ENCODE measurements around the gene ADCY1.

Gene ADCY1

DNA sequence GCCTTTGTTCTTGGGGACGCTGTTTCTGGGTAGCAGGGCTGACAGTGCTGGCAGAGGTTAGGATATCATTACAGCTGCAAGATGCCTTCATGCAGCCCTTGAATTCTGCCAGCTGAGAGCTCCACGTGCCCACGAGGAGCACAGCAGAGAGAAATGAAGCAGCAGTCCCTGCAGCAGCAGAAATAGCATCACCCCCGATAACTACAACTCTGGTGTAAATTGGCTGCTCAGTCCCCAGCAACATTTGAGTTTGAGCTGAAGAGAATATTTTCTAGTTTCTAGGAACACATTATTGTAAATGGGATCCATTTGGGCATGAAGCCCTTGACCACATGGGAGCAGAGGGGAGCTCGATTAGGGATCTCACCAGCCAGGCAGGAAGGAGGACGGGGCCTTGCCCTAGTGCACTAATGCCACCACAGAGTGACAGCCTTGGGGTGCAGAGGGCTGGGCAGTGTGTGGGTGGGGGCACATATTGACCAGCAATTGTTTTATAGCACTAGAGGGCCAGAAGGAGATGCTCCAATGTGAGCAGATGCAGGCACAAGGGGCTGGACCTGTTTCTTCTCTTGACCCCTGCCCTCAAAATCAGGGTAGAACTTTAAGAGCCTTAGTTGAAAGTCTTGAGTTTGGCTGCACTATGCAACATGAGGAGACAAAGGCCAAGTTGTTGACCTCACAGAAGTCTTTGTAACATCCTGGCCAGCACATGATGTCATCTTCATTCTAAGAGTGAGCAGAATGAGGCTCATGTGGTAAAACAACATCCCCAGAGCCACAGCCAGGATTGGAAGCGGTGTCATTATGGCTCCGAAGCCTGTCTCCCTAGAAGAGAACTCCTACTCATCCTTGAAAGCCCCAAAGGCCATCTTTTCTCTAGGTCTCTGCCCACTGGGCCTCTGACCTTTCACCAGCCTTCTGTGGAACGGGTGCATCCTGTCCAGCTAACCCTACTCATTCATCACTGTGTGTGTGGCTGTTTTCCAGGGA is 52.6 kb downstream of the ADCY1 start:
- no peak for DNase-seq

- no peak for DNase-seq
These were observed 53.7 kb downstream of the ADCY1 start for GRCh38 chr7:45627691-45628456.

GRCh38 chr7:45631569-45631968 is 57.4 kb downstream of the ADCY1 start:
- DNase-seq, result no peak

DNA sequence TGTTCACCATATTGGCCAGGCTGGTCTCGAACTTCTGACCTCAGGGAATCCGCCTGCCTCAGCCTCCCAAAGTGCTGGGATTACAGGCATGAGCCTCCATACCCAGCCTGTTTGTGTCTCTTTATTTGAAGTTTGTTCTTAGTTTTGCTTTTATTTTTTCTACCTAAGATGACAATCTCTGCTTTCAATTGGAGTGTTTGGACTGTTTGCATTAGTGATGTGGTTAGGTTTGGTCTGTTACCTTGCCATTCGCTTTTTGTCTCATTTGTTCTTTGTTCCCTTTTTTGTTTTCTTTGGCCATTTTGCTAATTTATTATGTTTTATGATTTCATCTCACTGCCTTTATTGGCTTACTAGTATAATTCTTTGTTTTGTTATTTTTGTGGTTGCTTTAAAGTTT is 62.6 kb downstream of the ADCY1 start:
- DNase-seq, result no peak

GRCh38 chr7:45638916-45639315 is 64.7 kb downstream of the ADCY1 start:
- DNase-seq, result no peak

- DNase-seq, result no peak
These were observed 67.9 kb downstream of the ADCY1 start for GRCh38 chr7:45642044-45642443.

DNA sequence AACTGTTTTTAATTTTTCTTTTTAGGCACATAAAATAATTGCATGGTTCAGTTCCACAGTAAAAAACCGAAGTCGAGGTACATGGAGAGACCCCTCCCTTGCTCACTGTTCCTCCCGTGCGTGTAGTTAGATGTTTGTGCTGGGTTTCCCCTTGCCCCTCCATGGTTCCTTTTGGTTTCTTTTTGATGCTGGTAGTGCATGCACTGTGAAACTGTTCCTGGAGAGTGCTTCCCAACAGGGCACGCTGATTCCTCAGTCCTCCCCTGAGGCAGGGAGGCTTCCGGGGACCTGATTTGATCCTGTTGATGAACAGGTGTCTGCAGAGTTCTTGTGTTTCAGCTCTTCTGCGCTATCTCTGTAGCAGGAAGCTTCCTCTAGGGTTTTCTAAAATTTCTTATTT is 69.5 kb downstream of the ADCY1 start:
- DNase-seq, result no peak

DNA sequence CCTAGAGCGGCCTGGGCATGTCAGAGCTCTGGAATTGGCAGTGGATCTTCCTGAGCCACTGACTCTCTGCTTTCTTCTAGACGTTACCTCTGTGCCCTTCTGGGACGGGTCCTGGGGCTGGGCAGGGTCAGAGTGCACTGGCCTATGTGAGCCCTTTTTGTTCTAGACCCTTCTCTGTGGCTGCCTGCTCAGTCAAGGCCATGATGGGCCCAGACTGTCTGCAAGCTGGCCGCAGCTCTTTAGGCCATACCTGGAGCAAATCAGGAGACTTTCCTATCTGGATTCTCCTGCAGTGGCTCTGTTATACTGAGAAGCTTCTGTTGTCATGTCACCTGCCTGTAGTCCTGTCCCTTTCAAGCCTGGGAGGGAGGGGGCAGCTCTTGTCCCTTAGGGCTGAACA is 70.1 kb downstream of the ADCY1 start:
- DNase-seq, result no peak

- no peak for DNase-seq
These were observed 71.2 kb downstream of the ADCY1 start for GRCh38 chr7:45645141-45645969.

DNA sequence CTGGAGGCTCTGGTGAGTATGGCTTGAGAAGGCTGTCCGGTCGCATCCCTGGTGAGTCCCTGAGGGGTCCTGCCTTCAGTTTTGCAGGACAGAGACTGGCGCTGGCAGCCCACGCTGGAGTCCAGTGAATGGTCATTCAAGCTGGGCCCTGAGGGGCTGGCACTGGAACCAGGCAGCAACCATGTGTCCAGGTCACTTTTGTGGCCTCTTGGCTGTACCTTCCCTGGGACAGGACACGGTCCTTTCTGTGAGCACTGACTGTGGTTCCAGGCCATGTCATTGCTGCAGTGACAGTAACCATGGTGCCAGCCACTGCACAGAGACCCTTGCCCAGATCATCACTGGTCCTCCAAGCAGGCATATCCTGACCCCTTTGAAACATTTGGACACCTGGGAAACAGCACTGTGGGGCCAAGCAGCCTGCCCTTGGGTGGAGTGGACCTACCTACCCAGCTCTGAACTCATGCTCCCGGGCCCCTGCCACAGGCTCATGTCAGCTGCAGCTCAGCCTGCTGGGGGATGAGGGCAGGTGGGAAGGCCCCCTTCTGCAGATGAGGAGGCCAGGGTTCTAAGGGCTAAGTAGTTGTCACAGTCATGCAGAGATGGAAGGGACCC is 72.1 kb downstream of the ADCY1 start:
- DNase-seq, result peak; percentile 7

- DNase-seq, result peak; percentile 10
These were observed 73.0 kb downstream of the ADCY1 start for GRCh38 chr7:45646996-45647825.

- DNase-seq, result no peak
These were observed 74.0 kb downstream of the ADCY1 start for GRCh38 chr7:45647967-45648670.

DNA sequence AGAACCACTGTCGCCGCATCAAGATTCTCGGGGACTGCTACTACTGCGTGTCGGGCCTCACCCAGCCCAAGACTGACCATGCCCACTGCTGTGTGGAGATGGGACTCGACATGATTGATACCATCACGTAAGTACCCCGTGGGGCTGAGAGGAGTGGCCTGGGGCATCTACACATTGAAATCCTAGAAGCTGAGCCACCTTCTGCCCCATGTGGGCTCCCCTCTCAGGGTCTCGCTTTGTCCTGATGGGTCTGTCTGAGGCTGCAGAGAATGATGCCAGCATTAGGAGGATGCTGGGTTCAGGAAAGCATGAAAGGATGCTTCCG is 74.5 kb downstream of the ADCY1 start:
- no peak for DNase-seq

- no peak for DNase-seq
These were observed 75.6 kb downstream of the ADCY1 start for GRCh38 chr7:45649560-45650346.

GRCh38 chr7:45650404-45651394 is 76.5 kb downstream of the ADCY1 start:
- DNase-seq, result no peak

DNA sequence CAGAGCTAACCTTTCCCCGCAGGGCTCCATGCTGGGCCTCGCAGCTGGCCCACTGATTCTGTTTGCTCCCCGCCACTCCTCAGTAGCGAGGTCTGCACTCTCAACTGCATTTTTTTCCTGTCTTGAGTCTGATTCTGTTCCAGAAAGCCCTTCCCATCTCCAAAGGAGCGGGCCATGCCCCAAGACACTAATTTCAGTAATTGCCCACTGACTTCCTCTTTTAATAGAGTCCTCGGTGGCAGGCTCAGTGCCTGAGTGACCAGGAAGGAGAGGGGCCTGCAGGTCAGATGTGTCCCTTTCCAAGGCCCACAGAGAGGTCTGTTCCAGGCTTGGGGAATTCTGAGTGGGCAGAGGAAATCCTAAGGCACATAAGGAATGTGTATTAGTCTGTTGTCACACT is 77.4 kb downstream of the ADCY1 start:
- DNase-seq, result no peak

- DNase-seq, result no peak
These were observed 78.5 kb downstream of the ADCY1 start for GRCh38 chr7:45652630-45653029.

DNA sequence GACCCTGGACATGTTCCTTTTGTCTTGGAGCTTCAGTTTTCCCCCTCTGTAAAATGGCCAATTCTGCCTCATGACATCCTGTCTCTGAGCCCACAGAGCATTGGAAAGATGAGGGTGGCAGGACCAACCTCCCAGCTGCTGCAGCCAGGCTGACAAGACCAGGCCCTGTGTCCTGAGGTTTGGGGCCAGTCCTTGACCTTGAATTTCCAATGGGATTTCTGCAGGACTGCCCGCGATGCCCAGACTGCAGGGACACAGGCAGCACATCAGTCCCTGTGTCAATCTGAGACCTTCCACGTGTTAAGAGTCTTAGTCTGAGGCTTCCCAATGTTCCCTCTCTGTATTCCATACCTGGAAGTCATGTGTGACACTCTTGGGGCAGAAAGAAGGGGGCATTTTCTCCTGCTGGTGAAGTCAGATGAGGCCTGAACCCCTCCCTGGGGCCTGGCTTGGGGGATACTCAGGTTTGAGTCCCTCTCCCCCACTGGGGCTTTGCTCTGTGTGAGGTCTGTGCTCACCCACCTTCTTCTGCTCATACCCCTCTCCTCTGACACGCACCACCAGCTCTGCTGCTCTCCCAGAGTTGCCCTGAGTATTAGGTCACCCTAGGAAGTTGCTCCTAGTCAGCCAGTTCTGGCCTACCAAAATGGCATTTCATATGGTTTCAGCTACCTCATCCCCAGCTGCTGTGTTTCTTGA is 79.2 kb downstream of the ADCY1 start:
- DNase-seq, result no peak
